WTC11 (cell line): ENCODE data around the gene SLC4A1AP.

Experiments used
- CREB1 ChIP-seq: sonication (generic); formaldehyde crosslinking; IDR thresholded peaks from 2 replicates; pipeline ENCODE4 v1.8.0; 2023; ENCODE audit warnings: mild to moderate bottlenecking, missing genetic modification reagents
- CTCF ChIP-seq: fragments of 200-600 bp; IDR thresholded peaks from 2 replicates; pipeline ENCODE4 v1.8.0; 2022; ENCODE audit warnings: antibody characterized with exemption
- E2F1 ChIP-seq: sonication (generic); formaldehyde crosslinking; IDR thresholded peaks from 2 replicates; pipeline ENCODE4 v1.8.0; 2022; ENCODE audit warnings: mild to moderate bottlenecking, missing genetic modification reagents
- JAZF1 ChIP-seq: fragments of 250-450 bp; sonication (Bioruptor Pico); IDR thresholded peaks from 2 replicates; pipeline ENCODE4 v1.9.0; 2021; ENCODE audit warnings: moderate library complexity, mild to moderate bottlenecking, inconsistent platforms
- JUN ChIP-seq: sonication (generic); formaldehyde crosslinking; IDR thresholded peaks from 2 replicates; pipeline ENCODE4 v1.8.0; 2023; ENCODE audit warnings: mild to moderate bottlenecking, missing genetic modification reagents
- MAX ChIP-seq: sonication (generic); formaldehyde crosslinking; IDR thresholded peaks from 2 replicates; pipeline ENCODE4 v1.8.0; 2022; ENCODE audit warnings: mild to moderate bottlenecking, missing genetic modification reagents
- STAT6 ChIP-seq: sonication (generic); formaldehyde crosslinking; conservative IDR thresholded peaks from 2 replicates; pipeline ENCODE4 v1.8.1; 2023; ENCODE audit warnings: mild to moderate bottlenecking, low read depth, missing genetic modification reagents, moderate library complexity
- ZNF121 ChIP-seq: sonication (generic); formaldehyde crosslinking; IDR thresholded peaks from 2 replicates; pipeline ENCODE4 v1.8.0; 2023; ENCODE audit warnings: missing genetic modification reagents
- ZNF263 ChIP-seq: sonication (generic); formaldehyde crosslinking; IDR thresholded peaks from 2 replicates; pipeline ENCODE4 v1.8.1; 2022; ENCODE audit warnings: low read depth, mild to moderate bottlenecking, moderate library complexity, missing genetic modification reagents
- ZNF416 ChIP-seq: fragments of 250-450 bp; sonication (Bioruptor Pico); IDR thresholded peaks from 2 replicates; pipeline ENCODE4 v1.9.0; 2021; ENCODE audit warnings: mild to moderate bottlenecking, inconsistent platforms
- ZNF425 ChIP-seq: fragments of 250-450 bp; sonication (Bioruptor Pico); conservative IDR thresholded peaks from 2 replicates; pipeline ENCODE4 v1.9.0; 2021; ENCODE audit warnings: mild to moderate bottlenecking
- ZNF512 ChIP-seq: sonication (generic); formaldehyde crosslinking; IDR thresholded peaks from 2 replicates; pipeline ENCODE4 v1.8.1; 2022; ENCODE audit warnings: missing genetic modification reagents, borderline replicate concordance
- ZSCAN18 ChIP-seq: fragments of 250-450 bp; sonication (Bioruptor Pico); IDR thresholded peaks from 2 replicates; pipeline ENCODE4 v2.1.2; 2022; ENCODE audit warnings: mild to moderate bottlenecking, moderate library complexity

GRCh38 chr2:27622921-27623384, 40.7 kb upstream of the SLC4A1AP start:
- TF ChIP-seq MAX (CRISPR knock-in tag) = no peak
- TF ChIP-seq CTCF = no peak
- TF ChIP-seq ZNF263 (CRISPR knock-in tag) = no peak
- no peak for TF ChIP-seq JAZF1 (CRISPR knock-in tag)
- TF ChIP-seq JUN (CRISPR knock-in tag) = no peak
- no peak for TF ChIP-seq CREB1 (CRISPR knock-in tag)
- no peak for TF ChIP-seq ZNF416
- no peak for TF ChIP-seq STAT6 (CRISPR knock-in tag)
- no peak for TF ChIP-seq ZSCAN18 (CRISPR knock-in tag)
- TF ChIP-seq ZNF121 = no peak
- no peak for TF ChIP-seq ZNF425 (CRISPR knock-in tag)
- TF ChIP-seq ZNF512 (CRISPR knock-in tag) = no peak
- no peak for TF ChIP-seq E2F1
